ENCODE data around the gene TSPAN4.

GRCh38 chr11:868394-868793 lies 25.7 kb downstream of the TSPAN4 start:
- TF ChIP-seq CTCF (IDR thresholded peaks at IDR 0.05; ENCODE audit: borderline replicate concordance, extremely low read depth, low read length, poor library complexity, severe bottlenecking) (no peak), EZH2 (IDR thresholded peaks at IDR 0.05; ENCODE audit: borderline replicate concordance, low read depth, low read length, severe bottlenecking) (no peak)

All from DND-41 (cell line).